ENCODE measurements around the gene FKBP1A.
A peak's percentile ranks its signal among the peaks of the same experiment; 100 is the strongest.

FKBP1A gene

DNA sequence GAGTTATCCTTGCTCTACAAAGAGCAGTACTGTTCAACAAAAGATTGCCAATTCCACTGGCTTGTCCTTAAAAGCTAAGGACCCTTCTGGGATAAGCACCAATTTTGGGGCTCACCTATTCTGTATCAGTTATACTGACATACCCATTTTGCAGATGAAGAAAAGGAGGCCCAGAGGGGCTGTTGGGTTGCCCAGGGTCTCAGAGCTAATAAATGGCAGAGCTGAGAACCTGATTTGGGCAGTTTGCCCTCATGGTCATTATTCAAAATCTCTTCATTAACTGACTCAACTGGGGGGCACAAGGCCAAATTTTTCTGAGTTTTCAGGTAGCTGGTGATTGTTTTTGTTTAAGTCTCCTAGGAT is 42.5 kb upstream of the FKBP1A start:
- TF ChIP-seq CTCF (IDR thresholded peaks at IDR 0.05; ENCODE audit: insufficient read depth, low read length) (no peak), SPI1 (IDR thresholded peaks at IDR 0.05; ENCODE audit: borderline replicate concordance, low read depth) (no peak), POLR2AphosphoS5 (IDR thresholded peaks at IDR 0.05; ENCODE audit: low read depth) (no peak), GABPA (IDR thresholded peaks at IDR 0.05; ENCODE audit: low read depth) (no peak)
- TF ChIP-seq, protein P1, sequence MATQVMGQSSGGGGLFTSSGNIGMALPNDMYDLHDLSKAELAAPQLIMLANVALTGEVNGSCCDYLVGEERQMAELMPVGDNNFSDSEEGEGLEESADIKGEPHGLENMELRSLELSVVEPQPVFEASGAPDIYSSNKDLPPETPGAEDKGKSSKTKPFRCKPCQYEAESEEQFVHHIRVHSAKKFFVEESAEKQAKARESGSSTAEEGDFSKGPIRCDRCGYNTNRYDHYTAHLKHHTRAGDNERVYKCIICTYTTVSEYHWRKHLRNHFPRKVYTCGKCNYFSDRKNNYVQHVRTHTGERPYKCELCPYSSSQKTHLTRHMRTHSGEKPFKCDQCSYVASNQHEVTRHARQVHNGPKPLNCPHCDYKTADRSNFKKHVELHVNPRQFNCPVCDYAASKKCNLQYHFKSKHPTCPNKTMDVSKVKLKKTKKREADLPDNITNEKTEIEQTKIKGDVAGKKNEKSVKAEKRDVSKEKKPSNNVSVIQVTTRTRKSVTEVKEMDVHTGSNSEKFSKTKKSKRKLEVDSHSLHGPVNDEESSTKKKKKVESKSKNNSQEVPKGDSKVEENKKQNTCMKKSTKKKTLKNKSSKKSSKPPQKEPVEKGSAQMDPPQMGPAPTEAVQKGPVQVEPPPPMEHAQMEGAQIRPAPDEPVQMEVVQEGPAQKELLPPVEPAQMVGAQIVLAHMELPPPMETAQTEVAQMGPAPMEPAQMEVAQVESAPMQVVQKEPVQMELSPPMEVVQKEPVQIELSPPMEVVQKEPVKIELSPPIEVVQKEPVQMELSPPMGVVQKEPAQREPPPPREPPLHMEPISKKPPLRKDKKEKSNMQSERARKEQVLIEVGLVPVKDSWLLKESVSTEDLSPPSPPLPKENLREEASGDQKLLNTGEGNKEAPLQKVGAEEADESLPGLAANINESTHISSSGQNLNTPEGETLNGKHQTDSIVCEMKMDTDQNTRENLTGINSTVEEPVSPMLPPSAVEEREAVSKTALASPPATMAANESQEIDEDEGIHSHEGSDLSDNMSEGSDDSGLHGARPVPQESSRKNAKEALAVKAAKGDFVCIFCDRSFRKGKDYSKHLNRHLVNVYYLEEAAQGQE (IDR thresholded peaks at IDR 0.05; ENCODE audit: insufficient replicate concordance, low read depth): no peak
- DNase-seq (ENCODE audit: low read depth in 1 of 2, low spot score in 1 of 2): no peak
- Histone ChIP-seq H3K27me3 (ENCODE audit: insufficient read depth, poor library complexity, severe bottlenecking) (no peaks in the 10 kb centered on the region), H3K27ac (replicated peaks) (no peak overlapping the region), H3K4me3 (replicated peaks; ENCODE audit: insufficient read depth, low read length) (no peak overlapping the region)

GRCh38 chr20:1434571-1435336 is 41.9 kb upstream of the FKBP1A start:
- no peaks in the 10 kb centered on the region for H3K27me3 ChIP-seq (ENCODE audit: insufficient read depth, poor library complexity, severe bottlenecking)
- H3K4me3 ChIP-seq (replicated peaks; ENCODE audit: insufficient read depth, low read length): no peak overlapping the region
- TF ChIP-seq CTCF (IDR thresholded peaks at IDR 0.05; ENCODE audit: insufficient read depth, low read length): no peak
- TF ChIP-seq, protein P1 (IDR thresholded peaks at IDR 0.05; ENCODE audit: insufficient replicate concordance, low read depth): no peak
- peak; percentile 37; the same call in 1 of the 2 replicates for TF ChIP-seq SPI1 (IDR thresholded peaks at IDR 0.05; ENCODE audit: borderline replicate concordance, low read depth)
- TF ChIP-seq GABPA (IDR thresholded peaks at IDR 0.05; ENCODE audit: low read depth): peak; percentile 54; the same call in 1 of the 2 replicates
- TF ChIP-seq POLR2AphosphoS5 (IDR thresholded peaks at IDR 0.05; ENCODE audit: low read depth): peak; percentile 89
- H3K27ac ChIP-seq (replicated peaks): no peak overlapping the region
- DNase-seq (ENCODE audit: low read depth in 1 of 2, low spot score in 1 of 2): peak; percentile 72 to 94

DNA sequence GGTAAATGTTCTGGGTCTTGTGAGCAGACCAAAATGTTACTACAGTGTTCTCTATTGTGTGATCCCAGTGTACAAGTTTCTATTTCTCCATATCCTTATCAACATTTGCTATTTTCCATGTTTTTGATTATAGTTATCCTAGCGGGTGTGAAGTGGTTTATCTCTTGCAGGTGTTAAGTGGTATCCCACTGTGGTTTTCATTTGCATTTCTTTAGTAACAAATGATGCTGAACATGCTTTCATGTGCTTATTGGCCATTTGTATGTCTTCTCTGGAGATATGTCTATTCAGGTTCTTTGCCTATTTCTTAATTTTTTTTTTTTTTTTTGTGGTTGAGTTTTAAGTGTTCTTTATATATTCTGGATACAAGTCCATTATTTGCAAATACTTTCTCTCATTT is 38.3 kb upstream of the FKBP1A start:
- no peak for DNase-seq (ENCODE audit: low read depth in 1 of 2, low spot score in 1 of 2)
- TF ChIP-seq GABPA (IDR thresholded peaks at IDR 0.05; ENCODE audit: low read depth) (no peak), CTCF (IDR thresholded peaks at IDR 0.05; ENCODE audit: insufficient read depth, low read length) (no peak), POLR2AphosphoS5 (IDR thresholded peaks at IDR 0.05; ENCODE audit: low read depth) (no peak), SPI1 (IDR thresholded peaks at IDR 0.05; ENCODE audit: borderline replicate concordance, low read depth) (no peak)
- TF ChIP-seq, protein P1 (IDR thresholded peaks at IDR 0.05; ENCODE audit: insufficient replicate concordance, low read depth): no peak
- Histone ChIP-seq H3K27me3 (ENCODE audit: insufficient read depth, poor library complexity, severe bottlenecking) (no peaks in the 10 kb centered on the region), H3K4me3 (replicated peaks; ENCODE audit: insufficient read depth, low read length) (no peak overlapping the region), H3K27ac (replicated peaks) (no peak overlapping the region)
